GM19035 (cell line): Measurements from ENCODE around the gene SNW1.
"Not testable (repeated sequence)": the region's sequence is repeated elsewhere in the genome, so short reads cannot be mapped to it uniquely, and the experiment has no call there.

ENCODE experiments used
- ATAC-seq: cut with Tn5 transposase; IDR thresholded peaks from one replicate; pipeline ENCODE4 v1.9.1; 2021; ENCODE audit not compliant: unreplicated experiment

Gene SNW1

GRCh38 chr14:77752266-77752665, 8.7 kb downstream of the SNW1 start:
- no peak for ATAC-seq

DNA sequence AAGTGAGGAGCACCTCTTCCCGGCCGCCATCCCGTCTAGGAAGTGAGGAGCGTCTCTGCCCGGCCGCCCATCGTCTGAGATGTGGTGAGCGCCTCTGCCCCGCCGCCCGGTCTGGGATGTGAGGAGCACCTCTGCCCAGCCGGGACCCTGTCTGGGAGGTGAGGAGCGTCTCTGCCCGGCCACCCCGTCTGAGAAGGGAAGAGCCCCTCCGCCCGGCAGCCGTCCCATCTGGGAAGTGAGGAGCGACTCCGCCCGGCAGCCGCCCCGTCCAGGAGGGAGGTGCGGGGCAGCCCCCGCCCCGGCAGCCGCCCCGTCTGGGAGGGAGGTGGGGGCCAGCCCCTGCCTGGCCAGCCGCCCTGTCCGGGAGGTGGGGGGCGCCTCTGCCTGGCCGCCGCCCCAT, 13.5 kb downstream of the SNW1 start:
- not testable (repeated sequence) for ATAC-seq

- no peak for ATAC-seq
These were observed 14.8 kb downstream of the SNW1 start for GRCh38 chr14:77746064-77746702.

- no peak for ATAC-seq
These were observed 19.5 kb downstream of the SNW1 start for GRCh38 chr14:77741438-77741837.

- peak; percentile 84 for ATAC-seq
These were observed 22.3 kb downstream of the SNW1 start for GRCh38 chr14:77738559-77739250.

DNA sequence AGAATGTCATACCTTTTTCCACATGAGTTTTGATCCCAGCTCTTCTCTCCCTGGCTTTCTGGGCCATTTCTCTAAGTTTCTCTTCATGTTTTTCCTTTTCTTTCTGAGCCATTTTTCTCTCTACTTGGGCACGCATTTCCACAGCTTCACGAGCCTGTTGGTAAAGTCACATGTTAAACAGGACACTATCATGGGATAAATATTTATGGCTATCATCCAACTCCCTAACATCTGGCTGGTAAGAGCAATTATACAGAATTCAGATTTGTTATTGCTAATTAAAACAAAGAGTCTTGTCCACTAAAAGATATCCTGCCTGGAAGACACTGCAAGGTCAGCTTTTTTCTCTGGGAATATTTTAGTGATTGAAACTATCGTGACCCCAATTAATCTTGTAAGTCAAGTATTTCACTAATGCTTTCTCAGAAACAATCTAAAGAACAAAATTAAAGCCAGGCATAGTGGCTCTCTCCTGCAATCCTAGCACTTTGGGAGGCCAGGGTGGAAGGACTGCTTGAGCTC, 29.9 kb downstream of the SNW1 start:
- no peak for ATAC-seq

- ATAC-seq: no peak
These were observed 38.7 kb downstream of the SNW1 start for GRCh38 chr14:77722301-77722700.

GRCh38 chr14:77721437-77721836, 39.5 kb downstream of the SNW1 start:
- ATAC-seq: no peak

DNA sequence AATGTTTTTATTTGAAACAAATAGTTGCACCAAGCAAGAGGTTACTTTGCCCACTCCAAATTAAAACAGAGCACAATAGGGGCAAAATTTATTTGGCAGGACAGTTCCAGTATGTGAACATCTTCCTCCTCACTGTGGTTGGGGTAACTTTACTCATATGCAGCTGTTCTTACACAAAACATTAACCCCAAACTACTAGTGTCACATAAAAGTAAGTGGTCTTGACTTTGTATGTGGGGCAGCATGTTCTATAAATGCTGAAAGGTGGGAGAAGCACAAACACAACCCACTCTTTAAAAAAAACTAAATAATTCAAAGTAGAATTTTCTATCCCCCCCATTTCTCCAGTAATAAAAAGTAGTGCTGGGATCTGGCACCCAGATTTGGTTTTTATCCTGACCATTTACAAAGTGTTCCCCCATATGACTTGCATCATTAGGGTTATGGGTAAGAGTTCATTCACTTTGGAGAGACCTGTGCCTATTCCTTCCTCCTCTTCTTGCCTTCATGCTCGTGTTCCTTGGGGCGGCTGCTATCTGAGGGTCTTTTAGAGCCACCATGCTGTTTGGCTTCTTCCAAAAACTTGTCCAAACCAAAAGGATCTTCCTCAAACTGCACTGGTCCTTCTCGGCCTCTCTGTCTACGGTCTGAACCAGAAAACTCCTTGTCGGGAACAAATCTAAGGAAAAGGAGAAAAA, 43.2 kb downstream of the SNW1 start:
- ATAC-seq: no peak

DNA sequence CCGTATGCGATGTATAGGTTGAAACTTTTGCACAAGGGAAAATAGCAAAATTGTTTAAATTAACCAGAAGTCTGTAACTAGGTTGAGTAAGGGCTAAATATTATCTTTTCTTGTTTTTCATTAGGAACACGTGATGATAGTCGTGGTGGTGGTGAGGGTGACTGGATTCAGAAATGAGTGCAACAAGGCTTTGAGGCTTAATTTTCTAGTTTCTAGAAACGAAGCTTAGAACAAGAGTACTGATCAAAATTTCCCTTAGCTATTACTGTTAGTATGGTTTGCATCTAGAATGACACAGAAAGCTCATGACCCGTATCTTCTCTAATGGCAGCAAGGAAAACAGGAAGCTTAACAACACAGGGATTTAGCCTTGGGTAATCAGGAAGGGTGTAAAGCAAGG, 46.0 kb downstream of the SNW1 start:
- no peak for ATAC-seq

GRCh38 chr14:77710364-77710763, 50.6 kb downstream of the SNW1 start:
- ATAC-seq: no peak

GRCh38 chr14:77709412-77709811, 51.5 kb downstream of the SNW1 start:
- ATAC-seq: no peak

DNA sequence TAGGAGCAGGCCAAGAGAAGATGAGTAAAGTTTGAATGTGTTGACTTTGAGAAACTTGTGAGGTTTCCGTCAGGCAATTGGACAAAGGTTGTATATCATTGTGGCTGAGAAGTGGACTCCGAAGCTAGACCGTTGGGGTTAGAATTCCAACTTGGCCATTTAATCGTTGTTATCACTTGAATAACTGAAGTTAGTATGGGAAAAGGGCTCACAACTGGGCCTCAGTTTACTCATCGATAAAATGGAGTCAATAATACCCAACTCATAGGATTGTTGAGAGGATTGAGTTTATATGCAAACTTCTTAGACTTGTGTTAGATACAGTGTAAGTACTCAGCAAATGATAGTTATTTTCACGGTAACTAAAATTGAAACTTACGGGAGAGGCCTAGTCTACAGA, 52.2 kb downstream of the SNW1 start:
- ATAC-seq: no peak

GRCh38 chr14:77707724-77708408, 53.1 kb downstream of the SNW1 start, which contains the start of the genes ALKBH1 and SLIRP:
TSS of gene ALKBH1 (minus strand) at chr14:77708023. CDS start at chr14:77708004, 19 bp downstream.
TSS of gene SLIRP (plus strand) at chr14:77708103. CDS start at chr14:77708112, 9 bp downstream.
- ATAC-seq: peak; percentile 97

GRCh38 chr14:77707355-77707723, 53.6 kb downstream of the SNW1 start:
- ATAC-seq: peak; percentile 28

- ATAC-seq: no peak
These were observed 69.7 kb downstream of the SNW1 start for GRCh38 chr14:77691259-77691658.

GRCh38 chr14:77682158-77682553, 78.8 kb downstream of the SNW1 start:
- no peak for ATAC-seq

GRCh38 chr14:77681196-77682157, 79.5 kb downstream of the SNW1 start:
- ATAC-seq: no peak

DNA sequence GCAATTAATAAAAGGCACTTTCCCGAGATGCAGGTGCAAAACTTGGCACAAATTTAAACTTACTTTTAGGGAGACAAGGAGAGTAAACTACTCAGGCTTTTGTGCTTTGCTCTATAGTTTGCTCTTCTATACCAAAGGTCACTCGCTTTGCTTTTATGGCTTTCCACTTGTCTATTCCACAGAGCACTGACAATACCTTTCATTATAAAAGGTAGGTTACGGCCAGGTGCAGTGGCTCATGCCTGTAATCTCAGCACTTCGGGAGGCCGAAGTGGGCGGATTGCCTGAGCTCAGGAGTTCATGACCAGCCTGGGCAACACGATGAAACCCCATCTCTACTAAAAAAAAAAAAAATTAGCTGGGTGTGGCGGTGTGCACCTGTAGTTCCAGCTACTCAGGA, 86.0 kb downstream of the SNW1 start:
- ATAC-seq: no peak

DNA sequence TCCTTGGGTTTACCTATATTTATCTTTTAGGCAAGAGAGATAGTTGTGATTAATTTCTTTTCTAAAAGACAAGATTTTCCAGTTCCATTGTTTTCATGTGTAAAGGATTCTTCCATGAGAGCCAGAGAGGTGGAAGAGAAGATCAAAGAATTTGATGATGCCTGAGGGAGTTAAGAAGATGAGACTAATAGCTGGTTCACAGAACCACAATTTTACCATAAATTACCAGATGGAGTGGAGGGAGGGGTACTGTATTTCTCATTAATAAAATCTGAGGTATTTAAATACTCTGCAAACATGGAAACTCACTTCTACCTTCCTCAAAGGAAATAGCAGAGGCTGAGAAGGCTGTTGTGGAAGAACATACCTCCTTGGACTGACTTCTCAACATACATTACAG, 87.8 kb downstream of the SNW1 start:
- no peak for ATAC-seq
